GM15510 (cell line): ENCODE data around the gene FGF8.

Experiments
- POLR2A ChIP-seq: IDR thresholded peaks from 3 replicates; pipeline ENCODE4 v1.6.1; 2011; ENCODE audit warnings: borderline replicate concordance; ENCODE audit not compliant: insufficient read length; ENCODE audit errors: extremely low read depth

FGF8 gene

DNA sequence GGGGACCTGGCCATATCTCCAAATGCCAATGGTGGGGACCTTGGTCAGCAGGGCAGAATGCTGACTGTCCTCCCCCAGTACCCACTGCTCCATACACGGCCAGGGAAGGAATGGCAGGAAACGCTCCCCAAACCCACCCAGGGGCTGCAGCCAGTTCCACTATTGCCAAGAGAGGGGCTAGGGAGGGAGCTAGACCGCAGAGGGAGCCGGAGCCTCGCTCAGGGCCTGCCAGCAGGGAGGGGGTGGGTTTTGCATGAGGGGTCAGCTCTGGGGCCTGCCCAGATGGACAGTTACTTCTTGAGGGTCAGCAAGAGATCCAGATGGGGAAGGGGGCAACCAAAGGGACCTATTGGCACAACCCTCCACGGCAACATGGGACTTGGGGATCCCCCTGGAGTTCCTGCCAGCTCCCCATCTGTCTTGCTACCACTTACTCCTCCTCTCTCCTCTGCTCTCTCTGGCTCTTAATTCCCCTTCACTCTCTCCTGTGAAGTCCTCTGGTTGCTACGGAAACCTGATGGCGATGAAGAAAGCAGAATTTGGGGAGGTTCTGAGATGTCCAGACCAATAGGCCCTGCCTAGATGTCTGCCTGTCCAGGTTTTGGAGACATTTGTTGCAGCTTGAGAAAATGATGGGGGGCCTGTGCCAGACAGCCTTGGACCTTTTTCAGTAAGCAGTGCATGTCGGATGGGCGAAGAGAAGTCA lies 12.6 kb downstream of the FGF8 start:
- no peak for TF ChIP-seq POLR2A

GRCh38 chr10:101762736-101763135 lies 13.2 kb downstream of the FGF8 start:
- no peak for TF ChIP-seq POLR2A

- no peak for TF ChIP-seq POLR2A
These were observed 14.7 kb downstream of the FGF8 start for GRCh38 chr10:101761226-101761625.

DNA sequence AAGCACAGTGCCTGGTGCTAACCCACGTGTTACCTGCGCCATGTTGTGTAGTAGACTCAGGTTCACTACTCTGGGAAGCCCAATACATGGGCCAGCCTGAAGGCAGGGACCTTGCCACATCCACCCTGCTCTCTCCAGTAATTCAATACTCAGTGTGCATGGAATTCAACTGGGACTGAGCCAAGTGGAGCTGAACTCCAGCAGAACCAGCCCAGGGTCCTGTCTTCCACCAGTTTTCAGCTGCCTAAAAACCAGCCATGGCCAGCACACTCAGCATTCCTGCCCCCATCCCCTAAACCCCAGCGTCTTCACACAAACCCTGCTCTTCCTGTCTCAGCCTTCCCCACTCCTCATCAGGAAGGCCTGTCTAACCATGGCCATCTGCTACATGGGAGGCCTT lies 15.4 kb downstream of the FGF8 start:
- no peak for TF ChIP-seq POLR2A

DNA sequence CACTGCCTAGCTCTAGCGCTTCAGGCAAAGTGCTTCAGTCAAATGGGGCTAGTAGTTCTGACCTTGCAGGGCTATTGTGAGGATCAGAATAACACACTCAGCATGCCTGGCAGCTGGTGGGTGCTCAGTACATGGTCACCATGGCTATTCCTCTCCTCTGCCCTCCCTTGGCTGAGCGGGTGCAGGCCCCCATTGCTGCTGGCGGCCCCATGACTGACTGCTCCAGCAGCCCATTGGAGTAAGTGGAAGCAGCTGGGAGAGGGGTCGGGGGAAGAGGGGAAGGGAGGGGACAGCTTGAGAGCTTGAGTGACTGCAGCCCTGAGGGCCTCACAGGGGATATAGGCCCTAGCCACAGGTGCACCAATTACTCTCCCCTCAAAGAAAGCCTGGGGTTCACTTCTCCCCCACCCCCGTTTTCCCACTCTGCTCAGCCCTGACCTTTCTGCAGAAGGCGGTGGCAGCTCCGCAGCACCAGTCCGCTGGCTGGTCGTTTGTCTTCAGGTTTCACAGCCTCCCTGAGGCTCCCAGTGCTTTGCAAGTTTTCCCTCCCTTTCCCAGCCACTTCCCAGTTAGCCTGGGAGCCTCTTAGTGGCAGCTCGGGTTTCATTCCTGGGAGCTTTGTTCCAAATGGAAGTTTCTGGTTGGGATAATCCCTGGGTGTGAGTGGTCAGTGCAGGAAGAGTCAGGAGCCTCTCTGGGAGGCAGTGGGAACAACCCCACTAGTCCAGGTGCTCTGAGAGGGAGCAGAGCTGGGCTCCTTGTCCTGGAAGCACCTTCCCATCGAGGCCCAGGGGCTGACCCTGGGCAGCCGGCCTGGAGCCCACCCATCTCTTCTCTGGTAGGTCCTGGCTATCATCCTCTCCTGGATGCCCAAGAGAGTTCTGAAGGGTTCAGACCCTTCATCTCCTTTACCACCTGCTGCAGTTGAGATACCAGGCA lies 16.3 kb downstream of the FGF8 start:
- TF ChIP-seq POLR2A, result no peak

DNA sequence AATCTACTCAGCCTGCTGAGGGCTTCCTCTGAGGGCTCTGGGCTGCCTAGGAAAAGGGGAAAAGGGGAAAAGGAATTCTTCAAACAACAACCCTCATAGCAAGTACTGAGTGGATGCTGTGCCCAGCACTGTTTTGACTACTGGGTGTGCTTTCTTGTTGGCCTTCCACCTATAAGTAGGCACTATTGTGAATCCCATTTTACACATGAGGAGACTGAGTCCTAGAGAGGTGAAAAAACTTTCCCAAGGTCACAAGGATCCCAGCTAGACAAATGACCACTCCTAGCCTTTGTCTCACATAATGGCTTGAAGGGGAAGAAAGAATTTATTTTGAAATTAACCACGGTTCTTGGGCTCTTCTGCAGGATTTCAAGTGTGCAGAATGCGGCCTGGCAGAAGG lies 17.1 kb downstream of the FGF8 start:
- no peak for TF ChIP-seq POLR2A

DNA sequence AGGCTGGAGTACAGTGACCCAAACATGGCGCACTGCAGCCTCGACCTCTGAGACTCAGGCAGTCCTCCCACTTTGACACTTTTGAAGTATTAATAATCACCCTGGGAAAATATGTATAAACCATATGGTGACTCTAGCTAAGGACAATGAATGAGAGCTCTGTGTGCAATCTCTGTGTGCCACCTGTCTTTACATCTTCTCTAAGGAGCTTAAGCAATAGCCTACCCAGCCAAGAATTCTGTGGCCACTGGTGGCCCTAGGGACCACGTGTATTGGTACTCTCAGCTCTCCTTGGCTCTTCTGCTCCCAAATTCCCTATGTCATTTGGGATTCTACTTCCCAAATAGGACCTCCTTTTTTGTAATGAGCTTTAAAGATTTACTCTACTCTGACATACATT lies 23.7 kb downstream of the FGF8 start:
- no peak for TF ChIP-seq POLR2A

DNA sequence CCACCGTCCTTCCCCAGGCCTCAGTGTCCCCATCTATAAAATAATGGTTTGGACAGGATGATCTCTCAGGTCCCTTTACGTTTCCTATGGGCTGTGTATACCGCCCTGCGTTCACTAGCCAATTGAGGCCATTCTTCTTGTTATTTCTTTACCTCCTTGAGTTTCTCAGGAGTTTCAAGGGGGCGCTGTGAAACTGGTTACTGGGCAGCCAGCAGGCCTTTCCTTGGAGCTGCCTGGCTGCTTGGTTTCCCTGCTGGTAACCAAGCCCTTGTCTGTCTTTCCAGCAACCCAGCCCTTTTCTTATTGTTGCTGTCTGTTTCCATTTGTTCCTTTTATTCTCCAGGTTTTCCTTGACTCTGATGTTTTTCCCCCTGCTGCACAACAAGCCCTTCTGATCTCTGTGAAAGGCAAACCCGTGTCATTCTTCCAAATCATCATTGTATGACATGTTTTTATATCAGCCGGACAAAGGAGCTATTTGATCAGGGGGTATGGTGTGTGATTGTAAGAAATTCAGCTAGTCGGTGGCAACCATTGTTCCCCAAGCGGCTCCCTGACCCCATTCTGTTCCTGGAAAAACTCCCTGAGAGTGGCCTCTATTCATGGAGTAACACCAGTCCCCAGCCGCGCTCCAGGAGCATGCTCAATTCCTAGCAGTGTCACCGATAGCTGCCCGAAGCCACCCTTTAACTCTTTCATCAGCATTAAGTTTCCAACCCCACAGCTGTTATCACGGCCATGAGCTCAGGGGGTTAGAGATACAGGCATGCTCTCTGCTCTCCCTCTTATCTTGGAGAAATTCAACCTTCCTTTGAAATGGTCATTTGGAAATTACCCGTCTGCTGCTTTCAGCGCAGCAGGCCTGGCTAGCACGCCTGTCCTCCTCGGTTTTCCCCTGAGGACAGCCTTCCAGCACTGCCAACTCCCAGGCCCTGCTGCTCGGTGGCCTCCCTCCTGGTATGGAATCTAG lies 26.6 kb downstream of the FGF8 start:
- TF ChIP-seq POLR2A, result no peak

DNA sequence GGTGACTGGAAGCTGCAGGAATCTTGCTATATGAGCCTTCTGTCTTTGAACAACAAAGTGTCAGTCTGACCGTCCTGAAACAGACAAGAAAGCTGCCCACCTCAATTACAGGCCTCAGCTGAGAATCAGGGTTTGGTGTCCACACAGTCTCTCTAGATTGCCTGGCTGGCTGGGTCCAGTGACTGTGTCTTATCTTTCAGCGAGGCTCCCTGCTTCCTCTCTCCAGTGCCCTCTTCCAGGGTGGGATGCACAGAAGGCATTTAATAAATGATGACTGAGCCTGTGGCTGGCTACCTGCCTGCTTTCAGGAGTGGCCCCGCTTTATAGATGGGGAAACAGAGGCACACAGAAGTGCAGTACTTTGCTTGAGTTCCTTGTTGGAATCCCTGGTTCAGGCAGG lies 27.4 kb downstream of the FGF8 start:
- TF ChIP-seq POLR2A, result no peak

DNA sequence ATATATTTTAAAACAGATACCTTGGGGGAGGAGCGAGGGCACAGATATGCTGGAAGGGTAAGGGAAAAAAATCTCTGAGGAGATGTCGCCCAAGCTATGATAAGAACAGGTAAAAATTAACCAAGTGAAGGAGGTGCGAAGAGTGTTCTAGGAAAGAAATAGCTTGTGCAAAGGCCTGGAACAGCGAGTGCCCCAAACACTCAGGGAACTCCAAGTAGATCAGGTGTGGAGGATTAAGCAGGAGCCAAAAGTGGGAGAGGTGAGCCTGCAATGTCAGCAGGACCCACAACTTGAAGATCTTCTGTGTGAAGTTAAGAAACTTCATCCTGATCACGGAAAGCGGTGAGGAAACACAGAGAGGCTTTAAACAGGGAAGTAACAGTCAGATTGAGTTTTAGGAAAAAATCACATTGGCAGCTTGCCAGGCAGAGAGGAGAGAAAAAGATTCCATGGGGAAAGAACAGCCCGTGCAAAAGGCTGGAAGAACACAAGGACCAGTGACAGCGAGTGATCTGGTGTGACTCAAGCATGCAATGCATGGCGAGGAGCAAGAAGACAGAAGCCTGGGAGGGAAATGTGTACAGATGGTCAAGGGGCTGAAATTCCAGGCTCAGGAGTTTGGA lies 30.7 kb downstream of the FGF8 start:
- no peak for TF ChIP-seq POLR2A

- no peak for TF ChIP-seq POLR2A
These were observed 31.6 kb downstream of the FGF8 start for GRCh38 chr10:101744267-101744666.

- no peak for TF ChIP-seq POLR2A
These were observed 34.0 kb downstream of the FGF8 start for GRCh38 chr10:101741938-101742337.

GRCh38 chr10:101736666-101737065 lies 39.2 kb downstream of the FGF8 start:
- TF ChIP-seq POLR2A, result no peak

- no peak for TF ChIP-seq POLR2A
These were observed 43.8 kb downstream of the FGF8 start for GRCh38 chr10:101732096-101732495.
